IMR-90 (cell line): ENCODE results near the gene EXT2. TPM values are rescaled to one million over a fixed set of nuclear protein-coding genes. Genes with fewer than 3 reads are reported as not detected.

ENCODE experiments used
- ATAC-seq: fragments of 200-7000 bp; cut with Tn5 transposase; 2 replicates; pipeline ENCODE4 v1.9.1; 2020; ENCODE audit warnings: low read depth, mild to moderate bottlenecking, moderate library complexity
- BruUV-seq: library from RNA; stranded (reverse); fragments of 400-500 nt; replicated peaks from 2 replicates; lab custom pipeline; 2021; lab: Mats Ljungman, UMichigan
- CTCF ChIA-PET: fragments of 300-600 bp; formaldehyde crosslinking; extraction: SDS; loops from one replicate; lab custom pipeline; 2021; ENCODE audit warnings: antibody characterized with exemption; lab: Yijun Ruan, JAX
- POLR2A ChIA-PET: fragments of 300-600 bp; sonication (Branson Sonifier 250); formaldehyde crosslinking; loops from one replicate; lab custom pipeline; 2022; ENCODE audit warnings: antibody characterized with exemption; ENCODE audit not compliant: unreplicated experiment; lab: Charles Lee
- DNase-seq: peaks from one replicate; pipeline ENCODE4 v3.0.0; 2013
- H2AFZ ChIP-seq: replicated peaks from 2 replicates; pipeline ENCODE3; 2013; ENCODE audit warnings: low read length, mild to moderate bottlenecking; ENCODE audit not compliant: poor library complexity
- H2AK5ac ChIP-seq: 2 replicates; pipeline ENCODE4 v1.6.1; 2013; ENCODE audit warnings: low read depth, low read length, inconsistent platforms
- H2AK9ac ChIP-seq: replicated peaks from 2 replicates; pipeline ENCODE3; 2013; ENCODE audit warnings: mild to moderate bottlenecking, low read depth, low read length, moderate library complexity; ENCODE audit not compliant: poor library complexity
- H2BK120ac ChIP-seq: 2 replicates; pipeline ENCODE4 v1.6.1; 2013; ENCODE audit warnings: low read depth, low read length, inconsistent platforms
- H2BK15ac ChIP-seq: 3 replicates; pipeline ENCODE4 v1.6.1; 2013; ENCODE audit warnings: low read depth, low read length, inconsistent platforms
- H2BK20ac ChIP-seq: 2 replicates; pipeline ENCODE4 v1.6.1; 2013; ENCODE audit warnings: low read depth, mild to moderate bottlenecking, inconsistent platforms, low read length, moderate library complexity
- H2BK5ac ChIP-seq: 2 replicates; pipeline ENCODE4 v1.6.1; 2013; ENCODE audit warnings: mild to moderate bottlenecking, low read depth, low read length, inconsistent platforms; ENCODE audit not compliant: poor library complexity, severe bottlenecking
- H3K14ac ChIP-seq: replicated peaks from 2 replicates; pipeline ENCODE4 v1.6.1; 2013; ENCODE audit warnings: low read depth, low read length, inconsistent platforms
- H3K18ac ChIP-seq: 2 replicates; pipeline ENCODE4 v1.6.1; 2013; ENCODE audit warnings: low read depth, low read length, control low read depth
- H3K23ac ChIP-seq: 2 replicates; pipeline ENCODE4 v1.6.1; 2013; ENCODE audit warnings: low read depth, low read length, inconsistent platforms
- H3K27ac ChIP-seq: 2 replicates; pipeline ENCODE4 v1.5.1; 2013; ENCODE audit warnings: mild to moderate bottlenecking, control low read depth, low read length; ENCODE audit not compliant: insufficient read depth
- H3K27me3 ChIP-seq: 2 replicates; pipeline ENCODE4 v1.6.1; 2013; ENCODE audit warnings: low read length; ENCODE audit not compliant: control insufficient read depth, insufficient read depth
- H3K36me3 ChIP-seq: 2 replicates; pipeline ENCODE4 v1.6.1; 2013; ENCODE audit warnings: low read length, mixed read lengths; ENCODE audit not compliant: control insufficient read depth, insufficient read depth
- H3K4ac ChIP-seq: 2 replicates; pipeline ENCODE4 v1.6.1; 2013; ENCODE audit warnings: low read depth, low read length, inconsistent platforms
- H3K4me1 ChIP-seq: 2 replicates; pipeline ENCODE4 v1.6.1; 2013; ENCODE audit warnings: low read length, mixed read lengths; ENCODE audit not compliant: control insufficient read depth, insufficient read depth
- H3K4me2 ChIP-seq: 2 replicates; pipeline ENCODE4 v1.6.1; 2013; ENCODE audit warnings: low read depth, mild to moderate bottlenecking, control low read depth, low read length, moderate library complexity
- H3K4me3 ChIP-seq: 2 replicates; pipeline ENCODE4 v1.5.1; 2013; ENCODE audit warnings: low read depth, mild to moderate bottlenecking, control low read depth, low read length, moderate library complexity; ENCODE audit not compliant: insufficient read depth
- H3K56ac ChIP-seq: 2 replicates; pipeline ENCODE4 v1.6.1; 2013; ENCODE audit warnings: low read length, inconsistent platforms; ENCODE audit not compliant: insufficient read depth; ENCODE audit errors: extremely low read depth
- H3K79me1 ChIP-seq, 2 experiments: 2 replicates each; pipeline ENCODE4 v1.6.1; 2013; ENCODE audit warnings: low read length in 2 of 2, inconsistent platforms in 1 of 2, low read depth in 1 of 2
- H3K9ac ChIP-seq: 2 replicates; pipeline ENCODE4 v1.6.1; 2013; ENCODE audit warnings: low read depth, low read length, control low read depth
- H3K9me1 ChIP-seq: 2 replicates; pipeline ENCODE4 v1.6.1; 2013; ENCODE audit warnings: low read length, inconsistent platforms; ENCODE audit not compliant: insufficient read depth
- H3K9me3 ChIP-seq: 2 replicates; pipeline ENCODE4 v1.6.1; 2013; ENCODE audit warnings: low read length; ENCODE audit not compliant: control insufficient read depth, insufficient read depth
- H4K20me1 ChIP-seq: 2 replicates; pipeline ENCODE4 v1.6.1; 2013; ENCODE audit warnings: low read length, inconsistent platforms; ENCODE audit not compliant: insufficient read depth
- H4K5ac ChIP-seq: 2 replicates; pipeline ENCODE4 v1.6.1; 2013; ENCODE audit warnings: mild to moderate bottlenecking, low read depth, low read length, control low read depth
- H4K8ac ChIP-seq, 2 experiments: 2 replicates each; pipeline ENCODE4 v1.6.1; 2013; ENCODE audit warnings: low read depth in 2 of 2, low read length in 2 of 2, control low read depth in 1 of 2, inconsistent platforms in 1 of 2
- H4K91ac ChIP-seq: 2 replicates; pipeline ENCODE4 v1.6.1; 2013; ENCODE audit warnings: low read depth, low read length, inconsistent platforms; ENCODE audit not compliant: insufficient read depth
- BHLHE40 ChIP-seq: fragments of 150-350 bp; IDR thresholded peaks from 2 replicates; pipeline ENCODE4 v1.6.1; 2016; ENCODE audit warnings: mild to moderate bottlenecking, low read depth, low read length
- FOS ChIP-seq: fragments of 150-350 bp; IDR thresholded peaks from 2 replicates; pipeline ENCODE4 v1.6.1; 2016; ENCODE audit warnings: low read depth, low read length
- MAZ ChIP-seq: IDR thresholded peaks from 2 replicates; pipeline ENCODE4 v1.6.1; 2012; ENCODE audit warnings: low read depth, mild to moderate bottlenecking, low read length, improper control_type of control experiment, moderate library complexity, borderline replicate concordance
- MXI1 ChIP-seq: IDR thresholded peaks from 2 replicates; pipeline ENCODE4 v1.6.1; 2012; ENCODE audit warnings: low read depth, mild to moderate bottlenecking, low read length, moderate library complexity, borderline replicate concordance
- NFE2L2 ChIP-seq: fragments of 150-350 bp; IDR thresholded peaks from 2 replicates; pipeline ENCODE4 v1.6.1; 2016; ENCODE audit warnings: low read depth, mild to moderate bottlenecking, low read length
- POLR2A ChIP-seq: IDR thresholded peaks from 2 replicates; pipeline ENCODE4 v1.6.1; 2012; ENCODE audit warnings: mild to moderate bottlenecking, low read depth, low read length
- RFX5 ChIP-seq: IDR thresholded peaks from 2 replicates; pipeline ENCODE4 v1.8.0; 2012; ENCODE audit warnings: low read depth, mild to moderate bottlenecking, low read length, moderate library complexity
- WGBS, 2 experiments: methylation state at CpG; one replicate each; pipeline versions ENCODE4 v1.1.5 to v1.1.7; 2013; ENCODE audit warnings: missing lambda C conversion rate in 2 of 2; ENCODE audit not compliant: insufficient read length in 1 of 2; ENCODE audit errors: extremely low coverage in 2 of 2; 5-methylcytosine and 5-hydroxymethylcytosine counted together
- dilution Hi-C: fragments of 300-500 bp; cut with HindIII; formaldehyde crosslinking; loops from one replicate; pipeline ENCODE4 v1.14.3; 2018; ENCODE audit warnings: low sequenced_read_pairs; ENCODE audit not compliant: unreplicated experiment
- in situ Hi-C: fragments of 300-500 bp; cut with MboI; formaldehyde crosslinking; loops from 3 replicates; pipeline ENCODE4 v1.14.3; 2019; ENCODE audit warnings: low sequenced_read_pairs, inconsistent platforms, mixed read lengths
- intact Hi-C: fragments of 100-400 bp; cut with micrococcal nuclease; formaldehyde crosslinking; loops from 2 replicates; pipeline ENCODE4 v1.10.0; 2022
- polyA plus RNA-seq, 3 experiments: library from polyadenylated mRNA; depleted of rRNA; stranded (reverse); fragments of >200 nt; gene quantifications; 2 replicates each; pipeline ENCODE4 v1.2.3, GENCODE V29; 2012; ENCODE audit warnings: low replicate concordance in 1 of 3
- total RNA-seq: library from RNA; depleted of rRNA; stranded (reverse); fragments of >200 nt; gene quantifications from 2 replicates; pipeline ENCODE4 v1.2.3, GENCODE V29; 2012
- TF ChIP-seq, protein P1 (sequence below): fragments of 150-350 bp; IDR thresholded peaks from 2 replicates; pipeline ENCODE4 v1.6.1; 2017; ENCODE audit warnings: mild to moderate bottlenecking, antibody characterized with exemption, low read length, low read depth

Gene EXT2
- total and polyA plus RNA-seq, 2 of the 4 experiments (the other 2 are of a cell fraction): 75.0 to 85.3 TPM

DNA sequence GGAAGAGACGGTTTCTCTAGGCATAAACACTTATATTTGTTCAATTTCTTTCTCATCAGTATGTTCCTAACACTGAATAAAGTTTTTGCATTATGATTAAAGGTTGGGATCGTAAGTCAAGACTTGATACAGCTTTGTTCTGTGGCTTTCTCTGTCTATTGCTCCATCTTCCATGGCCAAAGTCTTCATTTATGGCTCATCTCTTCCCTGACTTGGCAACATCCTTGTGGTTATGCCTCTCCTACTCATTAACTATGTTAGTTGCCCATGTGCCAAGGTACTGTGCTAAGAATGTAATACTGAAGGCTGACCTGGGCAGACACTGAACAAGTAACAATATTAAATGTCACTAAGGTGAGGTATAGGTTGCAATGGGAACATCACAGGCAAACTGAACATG is 49.3 kb upstream of the EXT2 start:
- H2AK5ac ChIP-seq: no peak overlapping the region
- no peak overlapping the region for H3K4ac ChIP-seq
- H4K5ac ChIP-seq: no peak overlapping the region
- H2BK15ac ChIP-seq: no peak overlapping the region
- no peaks in the 10 kb centered on the region for H3K36me3 ChIP-seq
- TF ChIP-seq RFX5 (no peak), MAZ (no peak), NFE2L2 (no peak), MXI1 (no peak), BHLHE40 (no peak), POLR2A (no peak), FOS (no peak)
- TF ChIP-seq, protein P1, sequence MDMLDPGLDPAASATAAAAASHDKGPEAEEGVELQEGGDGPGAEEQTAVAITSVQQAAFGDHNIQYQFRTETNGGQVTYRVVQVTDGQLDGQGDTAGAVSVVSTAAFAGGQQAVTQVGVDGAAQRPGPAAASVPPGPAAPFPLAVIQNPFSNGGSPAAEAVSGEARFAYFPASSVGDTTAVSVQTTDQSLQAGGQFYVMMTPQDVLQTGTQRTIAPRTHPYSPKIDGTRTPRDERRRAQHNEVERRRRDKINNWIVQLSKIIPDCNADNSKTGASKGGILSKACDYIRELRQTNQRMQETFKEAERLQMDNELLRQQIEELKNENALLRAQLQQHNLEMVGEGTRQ: no peak
- no peak overlapping the region for H2AK9ac ChIP-seq
- no peaks in the 10 kb centered on the region for H3K9me3 ChIP-seq
- no peaks in the 10 kb centered on the region for H3K79me1 ChIP-seq
- DNase-seq (no peak), ATAC-seq (no peak)
- H4K20me1 ChIP-seq: no peaks in the 10 kb centered on the region
- no peak overlapping the region for H2AFZ ChIP-seq
- no peak overlapping the region for H3K4me3 ChIP-seq
- BruUV-seq: no TSS peak
- no peak overlapping the region for H3K27ac ChIP-seq
- no peak overlapping the region for H3K14ac ChIP-seq
- H3K56ac ChIP-seq: no peak overlapping the region
- no peak overlapping the region for H2BK20ac ChIP-seq
- in situ Hi-C loops (no loop called here), dilution Hi-C loops (loop anchor here (25.0 kb wide), 1 partner anchor 134 kb away; no protein-coding TSS in a partner anchor), intact Hi-C loops (no loop called here)
- WGBS, 2 experiments: no CpG with 5 or more reads among the region's 2 CpGs
- no peak overlapping the region for H3K18ac ChIP-seq
- POLR2A ChIA-PET: no interaction called here
- no peak overlapping the region for H4K8ac ChIP-seq
- H3K4me2 ChIP-seq: no peak overlapping the region
- CTCF ChIA-PET: no interaction called here
- no peak overlapping the region for H3K23ac ChIP-seq
- peaks cover 5% of the 10 kb centered on the region for H3K27me3 ChIP-seq
- H4K91ac ChIP-seq: no peak overlapping the region
- no peaks in the 10 kb centered on the region for H3K4me1 ChIP-seq
- no peaks in the 10 kb centered on the region for H3K9me1 ChIP-seq
- H3K9ac ChIP-seq: no peak overlapping the region
- H2BK5ac ChIP-seq: no peak overlapping the region
- H2BK120ac ChIP-seq: no peak overlapping the region
